SHP77 (cell line): Measurements from ENCODE around the gene PRPSAP1.
"Not testable (repeated sequence)": the region's sequence is repeated elsewhere in the genome, so short reads cannot be mapped to it uniquely, and the experiment has no call there.

Source experiments
- DNase-seq, 2 experiments: peaks; one replicate each; lab custom pipeline; 2025; lab: John Stamatoyannopoulos, UW

Gene PRPSAP1

GRCh38 chr17:76318586-76318985, 35.1 kb downstream of the PRPSAP1 start:
- no peak for DNase-seq

- no peak for DNase-seq
Observed at GRCh38 chr17:76317535-76317934, 36.2 kb downstream of the PRPSAP1 start.

GRCh38 chr17:76314392-76315227, 39.1 kb downstream of the PRPSAP1 start:
- no peak for DNase-seq

GRCh38 chr17:76312735-76313134, 41.0 kb downstream of the PRPSAP1 start:
- no peak for DNase-seq

GRCh38 chr17:76309461-76309860, 44.3 kb downstream of the PRPSAP1 start:
- DNase-seq, result no peak

GRCh38 chr17:76307966-76308338, 45.8 kb downstream of the PRPSAP1 start, which contains the start of gene QRICH2:
TSS of gene QRICH2 (minus strand) at chr17:76308276. CDS start at chr17:76307998, 278 bp downstream.
- no peak for DNase-seq

- DNase-seq, result no peak
Observed at GRCh38 chr17:76307299-76307965, 46.3 kb downstream of the PRPSAP1 start.

- not testable (repeated sequence) for DNase-seq
Observed at GRCh38 chr17:76305135-76305454, 48.6 kb downstream of the PRPSAP1 start.

- DNase-seq, result no peak
Observed at GRCh38 chr17:76304226-76305134, 49.2 kb downstream of the PRPSAP1 start.

GRCh38 chr17:76297436-76297835, 56.3 kb downstream of the PRPSAP1 start:
- no peak for DNase-seq

GRCh38 chr17:76296889-76297288, 56.8 kb downstream of the PRPSAP1 start:
- no peak for DNase-seq

- DNase-seq, result no peak
Observed at GRCh38 chr17:76296186-76296585, 57.5 kb downstream of the PRPSAP1 start.

- no peak for DNase-seq
Observed at GRCh38 chr17:76293106-76293505, 60.6 kb downstream of the PRPSAP1 start.

GRCh38 chr17:76292567-76292966, 61.1 kb downstream of the PRPSAP1 start:
- DNase-seq, result no peak

- no peak for DNase-seq
Observed at GRCh38 chr17:76281573-76282371, 71.9 kb downstream of the PRPSAP1 start.

- no peak for DNase-seq
Observed at GRCh38 chr17:76280650-76281049, 73.1 kb downstream of the PRPSAP1 start.

GRCh38 chr17:76279742-76280287, 73.9 kb downstream of the PRPSAP1 start:
- DNase-seq, result no peak

GRCh38 chr17:76278952-76279741, 74.6 kb downstream of the PRPSAP1 start:
- DNase-seq, result peak; percentile 85 to 87

GRCh38 chr17:76278268-76278908, 75.3 kb downstream of the PRPSAP1 start:
- no peak for DNase-seq
